ENCODE results near the gene SMIM8.

The SMIM8 gene

GRCh38 chr6:87344731-87345130, 22.3 kb downstream of the SMIM8 start, which contains the start of gene C6orf163:
Gene C6orf163 (plus strand): TSS chr6:87344813. CDS start chr6:87345100, 287 bp downstream.
- TF ChIP-seq, protein P1, sequence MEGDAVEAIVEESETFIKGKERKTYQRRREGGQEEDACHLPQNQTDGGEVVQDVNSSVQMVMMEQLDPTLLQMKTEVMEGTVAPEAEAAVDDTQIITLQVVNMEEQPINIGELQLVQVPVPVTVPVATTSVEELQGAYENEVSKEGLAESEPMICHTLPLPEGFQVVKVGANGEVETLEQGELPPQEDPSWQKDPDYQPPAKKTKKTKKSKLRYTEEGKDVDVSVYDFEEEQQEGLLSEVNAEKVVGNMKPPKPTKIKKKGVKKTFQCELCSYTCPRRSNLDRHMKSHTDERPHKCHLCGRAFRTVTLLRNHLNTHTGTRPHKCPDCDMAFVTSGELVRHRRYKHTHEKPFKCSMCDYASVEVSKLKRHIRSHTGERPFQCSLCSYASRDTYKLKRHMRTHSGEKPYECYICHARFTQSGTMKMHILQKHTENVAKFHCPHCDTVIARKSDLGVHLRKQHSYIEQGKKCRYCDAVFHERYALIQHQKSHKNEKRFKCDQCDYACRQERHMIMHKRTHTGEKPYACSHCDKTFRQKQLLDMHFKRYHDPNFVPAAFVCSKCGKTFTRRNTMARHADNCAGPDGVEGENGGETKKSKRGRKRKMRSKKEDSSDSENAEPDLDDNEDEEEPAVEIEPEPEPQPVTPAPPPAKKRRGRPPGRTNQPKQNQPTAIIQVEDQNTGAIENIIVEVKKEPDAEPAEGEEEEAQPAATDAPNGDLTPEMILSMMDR (IDR thresholded peaks at IDR 0.05; ENCODE audit: borderline replicate concordance, insufficient read depth, low read depth, low read length): no peak
- no peak within 1 kb of the TSS for H3K4me3 ChIP-seq (ENCODE audit: low read depth, low read length)

- no peak overlapping the region for H3K4me3 ChIP-seq (ENCODE audit: low read depth, low read length)
- TF ChIP-seq, protein P1 (IDR thresholded peaks at IDR 0.05; ENCODE audit: borderline replicate concordance, insufficient read depth, low read depth, low read length): no peak
These were observed 24.3 kb downstream of the SMIM8 start for GRCh38 chr6:87346700-87347099.

- H3K4me3 ChIP-seq (ENCODE audit: low read depth, low read length): no peak overlapping the region
These were observed 27.5 kb downstream of the SMIM8 start for GRCh38 chr6:87349896-87350295.

GRCh38 chr6:87350516-87350915, 28.1 kb downstream of the SMIM8 start:
- TF ChIP-seq, protein P1 (IDR thresholded peaks at IDR 0.05; ENCODE audit: borderline replicate concordance, insufficient read depth, low read depth, low read length): no peak
- H3K4me3 ChIP-seq (ENCODE audit: low read depth, low read length): no peak overlapping the region

More at GRCh38 chr6:87349896-87350295, 27.5 kb downstream of the SMIM8 start:
- TF ChIP-seq, protein P1 (IDR thresholded peaks at IDR 0.05; ENCODE audit: borderline replicate concordance, insufficient read depth, low read depth, low read length): no peak

DNA sequence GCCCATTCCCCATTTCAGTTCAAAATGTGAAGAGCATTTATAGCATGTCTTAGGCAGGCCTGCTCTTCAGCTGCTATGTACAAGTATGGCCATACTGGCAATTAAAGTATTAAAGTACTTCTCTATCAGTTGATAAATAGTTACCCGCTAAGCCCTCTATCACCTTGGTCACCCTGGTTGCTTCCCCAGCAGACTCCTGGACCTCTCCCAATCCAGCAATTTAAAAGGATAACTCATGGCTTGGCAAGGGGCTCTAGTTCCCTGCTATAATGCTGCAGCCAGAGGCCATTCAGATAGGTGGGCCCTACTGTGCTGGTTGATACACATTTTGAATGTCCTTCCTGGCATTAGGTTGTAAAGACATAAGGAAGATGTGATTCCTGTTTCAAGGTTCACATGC, 29.2 kb downstream of the SMIM8 start:
- TF ChIP-seq, protein P1 (IDR thresholded peaks at IDR 0.05; ENCODE audit: borderline replicate concordance, insufficient read depth, low read depth, low read length): no peak
- H3K4me3 ChIP-seq (ENCODE audit: low read depth, low read length): no peak overlapping the region

DNA sequence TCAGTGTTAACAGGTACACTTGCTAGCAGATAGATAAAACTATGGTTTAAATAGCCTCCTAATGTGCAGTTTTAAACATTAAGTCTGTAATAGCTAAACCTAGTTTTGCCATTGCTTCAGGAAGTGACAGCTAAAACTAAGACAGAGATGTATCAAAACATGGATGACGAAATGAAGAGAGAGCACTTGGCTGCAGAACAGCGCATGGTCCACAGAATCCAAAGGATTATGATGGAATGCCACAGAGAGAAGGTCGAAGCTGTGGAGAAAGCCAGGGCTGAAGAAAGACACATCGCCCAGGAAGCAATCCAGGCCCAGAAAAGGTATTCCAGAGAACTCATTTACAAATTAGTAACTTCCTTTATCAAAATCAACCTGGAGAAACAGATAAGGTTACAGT, 33.8 kb downstream of the SMIM8 start:
- H3K4me3 ChIP-seq (ENCODE audit: low read depth, low read length): no peak overlapping the region
- TF ChIP-seq, protein P1 (IDR thresholded peaks at IDR 0.05; ENCODE audit: borderline replicate concordance, insufficient read depth, low read depth, low read length): no peak

DNA sequence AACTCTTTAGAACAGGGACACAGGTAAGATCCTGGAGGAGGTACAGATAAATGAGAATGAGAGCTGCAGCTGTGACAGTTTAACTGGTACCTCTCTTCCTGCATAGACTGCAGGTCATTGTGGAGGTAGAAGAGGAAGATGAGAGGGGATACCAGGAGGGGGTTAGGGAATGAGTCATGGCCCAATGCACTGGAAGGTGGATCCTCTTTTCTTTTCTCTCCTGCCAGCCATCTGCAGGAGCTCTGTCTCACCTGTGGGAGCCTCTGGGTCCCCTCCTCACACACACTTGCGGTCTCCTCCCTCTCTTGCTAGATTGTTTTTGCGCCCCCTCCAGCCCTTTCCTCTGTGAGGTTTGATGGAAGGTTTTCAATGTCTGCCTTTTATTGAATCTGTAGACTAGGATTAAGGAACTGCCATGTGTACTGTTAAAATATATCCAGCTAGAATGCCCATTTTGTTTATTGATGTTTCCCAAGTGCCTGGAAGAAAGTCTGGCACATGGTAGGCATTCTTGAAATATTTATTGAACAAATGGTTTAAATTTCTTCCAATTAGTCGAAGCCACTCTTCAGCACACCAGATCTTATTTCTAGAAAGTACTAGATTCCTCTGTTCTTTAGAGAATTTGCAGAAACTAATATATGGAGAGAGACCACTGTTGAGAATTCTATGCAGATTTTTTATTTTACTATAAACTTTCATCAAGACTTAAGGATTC, 35.2 kb downstream of the SMIM8 start:
- TF ChIP-seq, protein P1 (IDR thresholded peaks at IDR 0.05; ENCODE audit: borderline replicate concordance, insufficient read depth, low read depth, low read length): no peak

More for the DNA sequence above, 35.2 kb downstream of the SMIM8 start:
- no peak overlapping the region for H3K4me3 ChIP-seq (ENCODE audit: low read depth, low read length)

All from GM12875 (cell line).